GM12872 (cell line): ENCODE measurements around the gene LMF1.
A peak's percentile ranks its signal among the peaks of the same experiment; 100 is the strongest.

Experiments
- TF ChIP-seq, protein P1 (sequence below): IDR thresholded peaks from 3 replicates; pipeline ENCODE4 v1.5.1; 2011; ENCODE audit warnings: low read depth, mild to moderate bottlenecking, low read length, moderate library complexity; ENCODE audit not compliant: insufficient read depth

The LMF1 gene

DNA sequence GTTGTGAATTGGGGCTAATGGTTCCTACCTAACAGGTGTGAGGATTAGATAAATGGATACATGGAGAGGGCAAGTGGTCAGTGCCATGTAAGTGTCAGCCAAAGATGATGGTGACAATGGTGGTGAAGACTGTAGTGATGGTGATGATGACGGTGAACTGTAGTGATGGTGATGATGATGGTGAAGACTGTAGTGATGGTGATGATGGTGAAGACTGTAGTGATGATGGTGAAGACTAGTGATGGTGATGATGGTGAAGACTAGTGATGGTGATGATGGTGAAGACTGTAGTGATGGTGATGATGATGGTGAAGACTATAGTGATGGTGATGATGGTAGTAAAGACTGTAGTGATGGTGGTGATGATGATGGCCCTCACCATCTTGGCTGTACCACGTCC is 152.2 kb downstream of the LMF1 start:
- TF ChIP-seq, protein P1, sequence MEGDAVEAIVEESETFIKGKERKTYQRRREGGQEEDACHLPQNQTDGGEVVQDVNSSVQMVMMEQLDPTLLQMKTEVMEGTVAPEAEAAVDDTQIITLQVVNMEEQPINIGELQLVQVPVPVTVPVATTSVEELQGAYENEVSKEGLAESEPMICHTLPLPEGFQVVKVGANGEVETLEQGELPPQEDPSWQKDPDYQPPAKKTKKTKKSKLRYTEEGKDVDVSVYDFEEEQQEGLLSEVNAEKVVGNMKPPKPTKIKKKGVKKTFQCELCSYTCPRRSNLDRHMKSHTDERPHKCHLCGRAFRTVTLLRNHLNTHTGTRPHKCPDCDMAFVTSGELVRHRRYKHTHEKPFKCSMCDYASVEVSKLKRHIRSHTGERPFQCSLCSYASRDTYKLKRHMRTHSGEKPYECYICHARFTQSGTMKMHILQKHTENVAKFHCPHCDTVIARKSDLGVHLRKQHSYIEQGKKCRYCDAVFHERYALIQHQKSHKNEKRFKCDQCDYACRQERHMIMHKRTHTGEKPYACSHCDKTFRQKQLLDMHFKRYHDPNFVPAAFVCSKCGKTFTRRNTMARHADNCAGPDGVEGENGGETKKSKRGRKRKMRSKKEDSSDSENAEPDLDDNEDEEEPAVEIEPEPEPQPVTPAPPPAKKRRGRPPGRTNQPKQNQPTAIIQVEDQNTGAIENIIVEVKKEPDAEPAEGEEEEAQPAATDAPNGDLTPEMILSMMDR: no peak

DNA sequence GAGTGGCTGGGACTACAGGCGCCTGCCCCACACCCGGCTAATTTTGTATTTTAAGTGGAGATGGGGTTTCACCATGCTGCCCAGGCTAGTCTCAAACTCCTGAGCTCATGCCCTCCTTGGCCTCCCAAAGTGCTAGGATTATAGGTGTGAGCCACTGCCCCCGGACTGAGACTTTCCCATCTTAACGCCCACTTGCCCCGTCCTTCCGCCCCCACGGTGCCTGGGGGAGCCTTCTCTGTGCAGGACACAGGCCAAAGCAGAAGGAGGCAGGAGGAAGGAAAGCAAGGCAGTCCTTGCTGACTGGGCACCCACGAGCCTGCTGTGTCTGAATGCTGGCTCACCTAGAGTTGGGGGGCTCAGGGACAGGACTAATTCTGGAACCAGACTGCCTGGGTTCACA is 152.7 kb downstream of the LMF1 start:
- TF ChIP-seq, protein P1: no peak

DNA sequence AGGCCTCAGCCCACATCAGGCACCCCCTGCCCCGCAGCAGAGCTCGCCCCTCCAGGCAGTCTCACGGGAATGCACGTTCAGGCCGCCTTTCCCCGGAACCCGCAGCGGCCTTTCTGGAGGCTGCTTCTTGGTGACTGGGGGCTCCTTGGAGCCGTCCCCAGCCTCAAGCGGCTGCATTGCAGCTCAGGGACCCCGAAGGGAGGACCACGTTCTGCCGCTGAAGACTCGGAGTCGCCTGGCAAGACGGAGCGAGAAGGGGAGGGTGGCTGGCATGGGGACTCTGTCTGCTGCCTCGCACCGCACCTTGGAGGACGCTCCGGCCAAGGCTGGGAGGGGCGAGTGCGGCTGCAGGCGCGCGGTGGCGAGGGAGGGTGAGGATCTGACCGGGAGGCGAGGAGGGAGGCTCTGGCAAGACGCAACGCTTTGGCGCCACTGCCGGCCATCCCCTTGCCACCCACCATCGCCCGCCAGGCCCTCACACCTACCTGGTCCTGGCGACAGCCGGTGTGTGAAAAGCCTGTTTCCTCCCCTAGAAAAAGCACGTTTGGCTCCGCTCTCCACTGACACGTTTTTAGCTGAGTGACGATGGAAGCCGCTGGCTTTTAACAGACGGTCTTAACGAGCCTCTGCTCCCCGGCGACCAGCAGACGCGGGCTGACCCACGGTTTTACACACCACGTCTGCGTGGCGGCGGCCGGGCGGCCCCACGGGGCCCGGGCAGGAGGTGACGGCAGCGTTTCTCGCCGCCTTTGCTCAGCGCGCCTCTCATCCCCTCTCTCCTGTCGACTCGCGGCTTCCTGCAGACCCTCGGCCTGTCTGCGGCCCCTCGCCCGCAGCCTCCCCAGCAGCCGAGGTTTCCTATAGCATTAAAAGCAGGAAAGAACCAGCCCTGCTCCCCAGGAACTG is 153.5 kb downstream of the LMF1 start:
- TF ChIP-seq, protein P1: no peak

DNA sequence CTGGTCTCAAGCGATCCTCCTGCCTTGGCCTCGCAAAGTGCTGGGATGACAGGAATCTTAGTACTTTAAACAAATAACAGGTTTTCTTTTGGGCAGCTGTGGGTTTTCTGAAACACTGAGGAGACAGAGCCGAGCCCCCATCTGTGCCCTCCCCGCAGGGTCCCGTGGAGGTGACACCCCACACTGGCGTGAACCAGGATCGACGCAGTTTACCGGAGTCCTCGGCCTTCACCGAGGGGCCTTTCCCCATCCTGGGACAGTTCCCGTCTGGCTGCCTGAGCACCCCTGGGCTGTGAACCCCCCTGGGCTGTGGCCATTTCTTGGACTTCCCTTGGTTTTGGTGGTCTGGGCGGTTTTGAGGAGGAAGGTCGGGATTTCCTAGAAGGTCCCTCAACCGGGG is 154.9 kb downstream of the LMF1 start:
- TF ChIP-seq, protein P1: no peak

DNA sequence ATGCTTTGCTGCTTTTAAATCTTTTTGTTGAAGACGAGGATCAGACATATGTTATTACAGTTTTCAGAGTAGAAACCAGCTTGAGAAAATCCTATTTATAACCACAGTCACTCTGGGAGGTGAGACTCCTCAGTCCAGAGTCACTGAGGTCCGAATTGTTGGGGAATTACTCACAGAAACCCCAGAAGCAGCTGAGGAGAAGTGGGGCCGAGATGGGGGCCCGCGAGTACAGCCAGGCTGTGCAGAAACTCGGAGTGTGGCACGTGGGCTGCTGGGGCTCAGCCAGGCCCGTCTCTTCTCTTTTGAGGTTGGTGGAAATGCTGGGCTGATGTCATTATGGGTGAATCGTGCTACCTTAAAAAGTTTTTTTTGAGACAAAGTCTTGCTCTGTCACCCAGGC is 155.8 kb downstream of the LMF1 start:
- TF ChIP-seq, protein P1: no peak

DNA sequence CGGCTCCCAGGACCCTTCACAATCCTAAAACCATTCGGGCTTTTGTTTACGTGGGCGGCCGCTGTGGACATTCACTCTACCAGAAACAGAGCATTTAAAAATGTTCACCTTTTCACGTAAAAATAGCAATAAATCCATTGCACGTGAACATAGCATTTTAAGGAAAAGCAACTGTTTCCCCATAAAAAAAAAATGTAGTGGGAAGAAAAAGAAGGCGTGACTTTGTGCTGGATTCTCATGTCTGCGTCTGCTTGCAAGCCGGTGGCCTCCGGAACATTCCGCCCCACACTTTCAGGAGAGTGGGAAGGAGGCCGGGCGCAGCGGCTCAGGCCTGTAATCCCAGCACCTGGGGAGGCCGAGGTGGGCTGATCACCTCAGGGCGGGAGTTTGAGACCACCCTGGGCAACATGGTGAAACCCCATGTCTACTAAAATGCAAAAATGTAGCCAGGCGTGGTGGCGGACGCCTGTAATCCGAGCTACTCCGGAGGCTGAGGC is 156.8 kb downstream of the LMF1 start:
- TF ChIP-seq, protein P1: no peak

DNA sequence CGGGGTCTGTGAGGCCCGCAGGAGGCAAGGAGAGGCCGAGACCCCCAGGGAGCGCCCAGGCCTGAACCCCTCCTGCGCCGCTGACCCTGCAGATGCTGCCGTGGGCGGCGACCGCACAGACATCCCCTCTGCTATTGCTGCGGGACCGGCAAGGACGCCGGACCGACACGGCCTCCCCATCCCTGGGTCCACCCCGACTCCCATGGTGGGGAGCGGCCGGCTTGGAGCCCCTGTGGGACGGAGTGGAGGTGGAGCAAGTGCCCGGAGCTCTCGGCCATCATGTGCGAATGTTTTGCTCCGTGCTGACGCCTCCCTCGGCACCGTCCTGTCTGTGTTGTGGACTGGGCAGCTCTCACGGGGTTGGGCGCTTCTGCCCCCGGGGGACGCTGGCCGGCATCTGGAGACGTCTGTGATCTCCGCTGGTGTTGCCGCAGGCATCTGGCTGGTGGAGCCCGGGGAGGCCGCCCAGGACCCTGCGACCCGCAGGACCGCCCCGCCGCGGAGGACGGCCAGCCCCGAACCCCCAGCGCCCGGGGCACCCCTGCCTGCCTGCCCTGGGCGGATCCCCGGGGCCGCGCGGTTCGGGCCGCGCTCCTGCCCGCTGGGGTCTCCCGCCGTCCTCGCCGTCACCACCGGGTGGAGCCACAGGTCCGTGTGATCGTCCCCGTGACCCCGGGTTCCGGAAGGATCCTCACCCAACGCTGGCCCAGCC is 157.4 kb downstream of the LMF1 start:
- TF ChIP-seq, protein P1: peak; percentile 45; the same call in 2 of the 3 replicates
